GM19351 (cell line): Measurements from ENCODE around the gene LRRC27.
"Not testable (repeated sequence)": the region's sequence is repeated elsewhere in the genome, so short reads cannot be mapped to it uniquely, and the experiment has no call there.

ENCODE experiments used
- ATAC-seq: cut with Tn5 transposase; IDR thresholded peaks from one replicate; pipeline ENCODE4 v1.9.1; 2021; ENCODE audit warnings: mild to moderate bottlenecking, moderate library complexity; ENCODE audit not compliant: unreplicated experiment

The LRRC27 gene

DNA sequence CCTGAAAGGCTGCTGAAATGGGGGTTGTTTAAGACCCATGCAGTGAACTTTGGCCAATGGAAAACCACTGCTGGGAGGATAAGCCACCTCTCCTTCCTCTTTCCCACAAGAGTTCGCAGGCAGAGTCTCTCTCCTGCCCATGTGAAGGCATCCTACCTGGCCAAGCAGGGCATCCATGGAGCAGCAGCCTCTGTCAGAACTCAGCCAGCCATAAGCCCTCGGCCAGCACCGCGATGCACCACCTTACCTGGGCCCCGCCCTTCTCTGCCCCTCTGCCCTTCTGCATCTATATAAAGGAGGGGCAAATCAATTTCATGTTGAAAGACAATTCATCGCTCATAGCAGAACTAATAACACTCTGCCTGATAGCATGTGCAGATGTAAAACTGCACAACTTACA lies 18.1 kb upstream of the LRRC27 start:
- ATAC-seq = no peak

DNA sequence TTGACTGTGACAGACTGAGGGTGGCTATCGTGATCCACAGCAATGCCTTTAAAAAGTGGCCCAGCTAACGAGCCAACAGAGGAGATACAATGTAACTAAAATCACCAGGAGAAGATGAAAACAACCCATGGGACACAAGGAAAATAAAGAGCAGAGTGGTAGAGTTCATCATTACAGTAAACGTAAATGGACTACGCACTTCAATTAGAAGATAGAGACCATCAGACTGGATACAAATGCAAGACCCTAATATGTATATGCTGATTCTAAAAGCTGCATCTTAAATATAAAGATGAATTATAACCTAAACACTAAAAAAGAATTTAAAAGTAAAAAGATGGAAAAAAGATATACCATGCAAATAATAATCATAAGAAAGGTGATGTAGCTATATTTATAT lies 17.7 kb upstream of the LRRC27 start:
- no peak for ATAC-seq

DNA sequence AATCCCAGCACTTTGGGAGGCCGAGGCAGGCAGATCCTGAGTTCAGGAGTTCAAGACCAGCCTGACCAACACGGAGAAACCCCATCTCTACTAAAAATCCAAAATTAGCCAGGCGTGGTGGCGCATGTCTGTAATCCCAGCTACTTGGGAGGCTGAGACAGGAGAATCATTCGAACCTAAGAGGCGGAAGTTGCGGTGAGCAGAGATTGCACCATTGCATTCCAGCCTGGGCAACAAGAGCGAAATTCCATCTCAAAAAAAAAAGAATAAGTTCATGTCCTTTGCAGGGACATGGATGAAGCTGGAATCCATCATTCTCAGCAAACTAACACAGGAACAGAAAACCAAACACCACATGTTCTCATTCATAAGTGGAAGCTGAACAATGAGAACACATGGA lies 17.1 kb upstream of the LRRC27 start:
- not testable (repeated sequence) for ATAC-seq

DNA sequence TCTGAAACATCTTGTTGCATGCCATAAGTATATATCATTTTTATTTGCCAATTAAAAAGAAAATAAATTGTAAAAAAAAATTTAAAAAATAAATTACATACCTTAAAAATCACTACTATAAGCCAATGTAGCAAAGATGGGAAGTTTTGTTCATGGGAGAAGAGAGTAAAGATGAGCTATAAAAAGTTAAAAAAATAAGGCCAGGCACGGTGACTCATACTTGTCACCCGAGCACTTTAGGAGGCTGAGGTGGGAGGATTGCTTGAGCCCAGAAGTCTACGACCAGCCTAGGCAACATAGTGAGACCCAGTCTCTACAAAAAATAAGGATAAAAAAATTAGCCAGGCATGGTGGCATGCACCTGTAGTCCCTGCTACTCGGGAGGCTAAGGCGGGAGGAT lies 15.9 kb upstream of the LRRC27 start:
- ATAC-seq = no peak

DNA sequence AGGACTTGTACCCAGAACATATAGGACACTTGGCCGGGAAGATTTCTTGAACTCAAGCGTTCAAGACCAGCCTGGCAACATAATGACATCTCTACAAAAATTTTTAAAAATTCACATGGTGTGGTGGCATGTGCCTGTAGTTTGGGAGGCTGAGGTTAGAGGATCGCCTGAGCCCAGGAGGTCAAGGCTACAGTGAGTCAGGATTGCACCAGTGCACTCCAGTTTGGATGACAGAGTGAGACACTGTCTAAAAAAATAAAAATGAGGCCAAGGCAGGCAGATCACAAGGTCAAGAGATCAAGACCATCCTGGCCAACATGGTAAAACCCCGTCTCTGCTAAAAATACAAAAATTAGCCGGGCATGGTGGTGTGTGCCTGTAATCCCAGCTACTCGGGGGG lies 14.5 kb upstream of the LRRC27 start:
- not testable (repeated sequence) for ATAC-seq

DNA sequence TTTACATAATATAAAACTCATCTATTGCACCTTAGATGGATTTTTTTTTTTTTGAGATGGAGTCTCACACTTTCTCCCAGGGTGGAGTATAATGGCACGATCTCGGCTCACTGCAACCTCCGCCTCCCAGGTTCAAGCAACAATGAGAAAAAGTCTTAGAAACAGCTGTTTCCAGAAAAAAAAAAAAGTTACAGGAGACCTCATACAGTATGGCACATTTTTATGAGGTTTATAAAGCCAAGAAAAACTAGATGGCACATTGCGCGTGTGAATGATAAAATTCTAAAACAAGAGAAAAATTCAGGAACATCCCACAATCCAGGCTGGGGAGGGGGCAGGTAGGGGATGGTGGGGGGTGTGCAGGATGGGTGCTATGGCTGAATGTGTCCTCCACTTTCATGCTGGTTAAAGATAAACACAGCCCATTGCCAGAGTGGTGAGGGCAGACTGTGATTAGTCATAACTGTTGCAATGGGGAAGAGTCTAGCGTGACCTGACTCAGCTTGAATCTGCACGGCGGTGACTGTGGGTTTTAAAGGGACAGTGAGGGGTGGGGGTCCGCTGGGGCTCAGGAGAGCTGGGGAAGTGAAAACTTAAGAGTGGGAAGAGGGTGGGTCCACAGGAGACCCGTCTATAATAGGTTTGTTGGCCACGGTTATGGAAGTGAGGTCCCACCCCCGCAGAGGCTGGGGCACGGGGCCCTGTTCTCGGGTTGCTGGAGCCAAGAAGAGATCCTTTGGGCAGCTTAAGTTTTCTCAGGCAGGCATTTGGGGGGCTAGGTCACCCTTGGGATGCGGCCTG lies 11.9 kb upstream of the LRRC27 start:
- ATAC-seq = peak; percentile 99

DNA sequence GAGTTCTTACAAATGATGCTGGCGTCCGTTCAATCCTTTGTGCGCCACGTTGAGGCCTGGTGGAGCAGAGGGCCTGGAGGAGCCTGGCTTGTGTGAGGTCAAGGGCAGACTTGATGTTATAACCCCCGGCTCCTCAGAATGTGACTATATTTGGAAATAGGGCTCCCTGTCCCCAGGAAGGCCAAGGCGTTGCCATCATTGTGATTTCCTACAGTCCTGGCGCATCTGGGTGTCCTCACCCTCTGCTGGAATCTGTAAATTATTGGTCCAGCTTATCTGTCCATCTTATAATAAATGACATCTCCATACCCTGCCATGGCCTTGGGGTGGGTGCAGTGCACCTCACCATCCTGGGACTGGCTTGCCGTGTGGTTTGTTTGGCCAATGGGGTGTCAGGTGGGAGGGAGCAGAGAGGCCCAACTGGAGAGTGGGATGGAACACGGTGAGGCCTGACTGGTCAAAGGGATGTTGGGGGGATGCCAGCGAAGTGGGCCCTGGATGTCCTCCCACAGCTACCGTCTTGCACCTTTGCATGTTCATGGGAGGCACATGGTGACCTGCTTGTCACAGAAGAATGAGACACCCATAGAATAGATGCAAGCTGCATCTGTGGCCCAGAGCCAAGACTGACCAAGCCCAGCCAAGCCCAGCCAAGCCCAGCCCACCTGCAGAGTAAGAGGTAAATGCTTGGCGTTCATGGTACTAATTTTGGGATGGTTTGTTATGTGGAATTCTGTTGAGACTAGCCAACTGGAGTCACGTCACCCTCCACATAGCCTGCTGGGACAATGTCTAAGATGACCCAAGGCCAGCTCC lies 11.1 kb upstream of the LRRC27 start:
- no peak for ATAC-seq

DNA sequence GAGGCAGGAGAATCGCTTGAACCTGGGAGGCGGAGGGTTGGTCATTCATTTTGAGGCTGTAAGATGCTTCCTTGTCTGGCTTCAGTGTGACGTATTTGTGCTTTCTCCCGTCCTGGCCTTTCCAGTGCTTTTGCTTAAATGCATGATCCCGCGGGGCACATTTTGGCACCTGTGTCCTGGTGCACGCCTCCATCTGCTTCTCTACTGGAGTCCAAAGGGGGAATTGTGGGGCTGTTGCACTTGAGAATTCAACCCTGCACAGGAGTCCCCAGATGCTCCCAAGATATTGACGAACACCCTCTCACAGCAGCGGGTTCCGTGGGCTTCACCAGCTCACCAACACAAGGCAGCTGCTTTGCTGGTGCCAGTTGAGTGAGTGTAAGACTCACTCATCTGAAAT lies 10.3 kb upstream of the LRRC27 start:
- no peak for ATAC-seq

DNA sequence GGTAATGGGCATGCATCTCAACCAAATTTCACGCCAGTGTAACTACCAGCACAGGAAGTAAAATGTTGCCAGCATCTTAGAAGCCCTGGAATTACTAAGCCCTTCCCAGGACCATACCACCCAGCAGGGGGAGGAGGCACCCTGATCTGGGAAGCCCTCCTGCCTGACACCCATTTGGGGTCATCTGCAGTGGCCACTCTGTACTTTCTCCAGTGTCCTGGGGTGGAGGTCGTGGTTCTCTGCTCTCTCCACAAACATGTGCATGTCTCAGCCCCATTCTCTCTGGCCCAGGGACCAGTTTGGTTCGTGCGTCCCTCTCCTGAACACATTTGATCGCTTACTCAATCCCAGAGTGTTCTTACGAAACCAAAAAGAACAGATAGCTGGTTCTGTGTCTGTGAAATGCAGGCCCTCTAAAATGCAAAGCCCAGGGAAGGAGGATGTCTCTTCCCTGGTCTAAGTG lies 9.4 kb upstream of the LRRC27 start:
- ATAC-seq = no peak

DNA sequence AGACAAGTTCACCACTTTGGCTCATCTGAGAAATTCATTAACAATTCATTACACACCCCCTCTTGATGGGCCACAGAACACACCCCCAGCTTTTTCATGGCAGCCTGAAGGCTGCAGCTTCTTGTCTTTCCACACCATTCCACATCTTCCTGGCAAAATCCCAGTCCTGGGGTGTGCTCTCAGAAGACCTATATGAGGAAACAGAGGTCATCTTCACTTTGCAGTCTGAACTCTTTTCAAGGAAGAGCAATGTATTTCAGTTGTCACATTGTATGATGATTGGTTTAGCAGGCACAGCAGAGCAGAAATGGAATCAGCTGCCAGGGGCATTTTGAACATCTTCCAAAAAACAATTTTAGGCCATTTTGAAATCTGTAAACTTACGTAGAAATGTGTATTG lies 7.8 kb upstream of the LRRC27 start:
- no peak for ATAC-seq

DNA sequence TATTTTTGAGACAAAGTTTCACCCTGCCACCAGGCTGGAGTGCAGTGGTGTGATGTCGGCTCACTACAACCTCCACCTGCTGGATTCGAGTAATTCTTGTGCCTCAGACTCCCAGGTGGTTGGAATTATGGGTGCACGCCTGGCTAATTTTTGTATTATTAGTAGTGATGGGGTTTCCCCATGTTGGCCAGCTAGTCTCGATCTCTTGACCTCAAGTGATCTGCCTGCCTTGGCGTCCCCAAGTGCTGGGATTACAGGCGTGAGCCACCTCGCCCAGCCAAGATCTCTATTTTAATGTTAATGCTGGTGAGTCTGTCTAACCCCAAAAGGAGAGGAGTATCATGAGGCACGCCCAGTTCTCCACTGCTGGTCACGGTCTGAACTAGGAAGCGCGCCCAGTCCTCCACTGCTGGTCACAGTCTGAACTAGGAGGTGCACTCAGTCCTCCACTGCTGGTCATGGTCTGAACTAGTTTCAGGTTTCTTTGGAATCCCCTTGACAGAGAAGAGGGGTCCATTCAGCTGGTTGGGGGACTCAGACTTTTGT lies 5.6 kb upstream of the LRRC27 start:
- ATAC-seq = no peak

DNA sequence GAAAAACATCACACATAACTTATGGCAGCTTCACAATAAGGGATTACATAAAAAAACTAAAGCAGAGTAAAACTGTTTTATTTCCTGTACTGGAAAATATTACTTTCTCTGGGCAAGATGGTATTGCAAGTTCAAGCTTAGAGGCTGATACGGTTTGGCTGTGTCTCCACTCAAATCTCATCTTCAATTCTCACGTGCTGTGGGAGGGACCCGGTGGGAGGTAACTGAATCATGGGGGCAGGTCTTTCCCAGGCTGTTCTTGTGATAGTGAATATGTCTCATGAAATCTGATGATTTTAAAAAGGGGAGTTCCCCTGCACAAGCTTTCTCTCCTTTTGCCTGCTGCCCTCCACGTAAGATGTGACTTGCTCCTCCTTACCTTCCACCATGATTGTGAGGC lies 5.1 kb upstream of the LRRC27 start:
- ATAC-seq = no peak

DNA sequence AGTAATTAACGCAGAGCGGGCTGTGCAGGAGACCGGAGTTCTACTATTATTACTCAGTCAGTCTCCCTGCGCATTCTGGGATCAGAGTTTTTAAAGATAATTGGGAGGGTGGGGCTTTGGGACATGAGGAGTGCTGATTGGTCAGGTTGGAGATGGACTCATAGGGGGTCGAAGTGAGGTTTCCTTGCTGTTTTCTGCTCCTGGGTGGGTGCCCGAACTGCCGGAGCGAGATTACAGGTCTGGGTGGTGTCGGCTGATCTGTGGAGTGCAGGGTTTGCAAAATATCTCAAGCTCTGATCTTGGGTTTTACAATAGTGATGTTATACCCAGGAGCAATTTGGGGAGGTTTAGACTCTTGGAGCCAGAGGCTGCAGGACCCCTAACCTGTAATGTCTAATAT lies 3.9 kb upstream of the LRRC27 start:
- no peak for ATAC-seq

DNA sequence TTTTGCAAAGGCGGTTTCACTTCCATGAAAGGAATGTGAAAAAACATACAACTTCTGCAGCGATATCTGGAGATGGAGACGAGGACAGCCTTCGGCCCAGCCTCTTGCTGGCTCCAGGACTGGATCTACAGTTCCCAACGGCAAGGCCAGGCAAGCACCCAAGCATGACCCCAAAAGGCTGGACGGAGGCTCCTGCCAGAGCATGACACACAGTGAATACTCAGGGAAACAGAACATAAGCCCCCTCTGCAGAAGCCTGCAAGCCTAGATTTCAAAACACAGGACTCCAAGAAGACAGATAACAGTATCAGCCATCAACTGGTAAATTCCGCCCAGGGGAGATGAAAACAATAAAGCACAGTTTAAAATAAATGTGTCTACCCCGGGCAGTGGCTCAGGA lies 3.3 kb upstream of the LRRC27 start:
- ATAC-seq = no peak

DNA sequence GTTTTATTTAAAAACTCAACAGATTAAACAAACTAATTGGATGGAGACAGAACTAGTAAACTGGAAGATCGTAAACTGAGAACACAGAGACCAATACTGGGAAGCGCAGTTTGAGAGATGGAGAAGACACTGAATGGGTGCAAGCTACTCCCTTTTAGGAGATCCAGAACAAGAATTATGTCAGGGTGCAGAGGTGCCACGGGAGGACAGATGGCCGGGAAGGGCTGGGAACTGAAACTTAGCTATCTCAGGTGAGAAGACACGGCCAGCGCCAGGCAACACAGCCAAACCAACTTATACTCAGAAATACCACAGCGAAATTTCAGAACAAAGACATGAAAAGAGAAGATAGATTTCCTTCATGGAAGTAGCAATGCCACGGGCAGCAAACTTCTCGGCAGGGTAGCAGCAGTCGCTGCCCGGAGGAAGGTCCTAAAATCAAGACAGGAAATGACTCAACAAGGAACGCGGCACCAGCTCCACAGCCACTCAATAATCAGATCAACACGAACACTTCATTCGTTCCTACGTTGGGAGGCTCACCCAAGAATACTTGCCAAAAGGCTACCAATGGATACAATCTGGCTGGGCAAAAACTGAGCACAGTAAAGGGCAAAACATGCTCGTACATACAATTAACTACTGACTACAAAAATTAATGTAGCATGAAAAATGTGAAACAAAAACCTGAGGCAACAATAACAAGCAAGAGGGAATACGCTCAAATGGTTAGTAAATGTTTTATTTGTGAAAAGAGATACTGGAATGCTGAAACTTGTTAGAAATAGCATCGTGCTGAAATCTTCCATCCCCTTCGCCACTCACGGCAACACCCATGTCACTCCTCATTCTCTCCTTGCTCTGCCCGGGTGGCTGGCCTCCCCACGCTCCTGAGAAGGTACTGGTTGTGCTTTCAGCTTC lies 2.2 kb upstream of the LRRC27 start:
- peak; percentile 13 for ATAC-seq

DNA sequence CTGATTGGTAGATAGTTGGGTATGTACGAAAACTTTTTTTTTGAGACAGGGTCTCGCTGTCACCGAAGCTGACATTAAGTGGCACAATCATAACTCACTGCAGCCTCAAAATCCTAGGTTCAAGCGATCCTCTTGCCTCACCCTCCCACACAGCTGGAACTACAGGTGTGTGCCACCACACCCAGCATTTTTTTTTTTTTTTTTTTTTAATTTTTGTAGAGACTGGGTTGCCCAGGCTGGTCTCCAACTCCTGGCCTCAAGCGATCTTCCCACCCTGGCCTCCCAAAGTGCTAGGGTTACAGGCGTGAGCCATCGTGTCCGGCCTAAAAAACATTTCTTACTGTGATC lies 1.5 kb upstream of the LRRC27 start:
- no peak for ATAC-seq

DNA sequence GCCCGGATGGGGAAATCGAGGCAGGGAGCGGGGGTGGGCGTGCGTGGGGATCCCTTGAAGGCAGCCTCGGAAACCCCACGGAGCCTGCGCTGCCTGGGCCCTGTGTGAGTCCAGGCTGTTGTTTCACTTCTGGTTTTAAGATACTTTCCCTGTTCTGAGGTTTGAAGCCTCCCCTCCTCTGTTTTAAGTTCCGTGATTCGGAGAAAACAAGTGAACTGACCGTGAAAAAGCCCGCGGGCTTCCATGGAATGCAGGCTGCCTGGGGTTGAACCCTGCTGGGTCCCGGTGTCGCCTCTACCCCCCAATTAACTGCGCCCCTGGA lies 401 bp downstream of the LRRC27 start:
- peak; percentile 59 for ATAC-seq

DNA sequence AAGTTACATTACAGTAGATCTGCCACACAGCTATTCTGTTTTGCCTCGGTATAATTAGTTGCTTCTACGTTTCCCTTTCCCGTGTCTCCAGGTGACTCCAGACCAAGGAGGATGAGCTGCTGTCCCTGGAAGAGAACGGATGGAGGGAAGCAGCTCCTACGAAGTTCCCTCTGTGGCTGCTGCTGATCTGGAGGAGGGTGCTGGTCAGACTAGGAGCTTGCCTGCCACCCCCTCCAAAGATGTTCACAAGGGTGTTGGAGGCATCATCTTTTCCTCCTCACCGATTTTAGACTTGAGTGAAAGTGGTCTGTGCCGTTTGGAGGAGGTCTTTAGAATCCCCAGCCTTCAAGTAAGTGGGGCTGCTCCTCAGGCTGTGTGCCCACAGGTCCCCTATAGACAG lies 1.4 kb downstream of the LRRC27 start:
- ATAC-seq = no peak

DNA sequence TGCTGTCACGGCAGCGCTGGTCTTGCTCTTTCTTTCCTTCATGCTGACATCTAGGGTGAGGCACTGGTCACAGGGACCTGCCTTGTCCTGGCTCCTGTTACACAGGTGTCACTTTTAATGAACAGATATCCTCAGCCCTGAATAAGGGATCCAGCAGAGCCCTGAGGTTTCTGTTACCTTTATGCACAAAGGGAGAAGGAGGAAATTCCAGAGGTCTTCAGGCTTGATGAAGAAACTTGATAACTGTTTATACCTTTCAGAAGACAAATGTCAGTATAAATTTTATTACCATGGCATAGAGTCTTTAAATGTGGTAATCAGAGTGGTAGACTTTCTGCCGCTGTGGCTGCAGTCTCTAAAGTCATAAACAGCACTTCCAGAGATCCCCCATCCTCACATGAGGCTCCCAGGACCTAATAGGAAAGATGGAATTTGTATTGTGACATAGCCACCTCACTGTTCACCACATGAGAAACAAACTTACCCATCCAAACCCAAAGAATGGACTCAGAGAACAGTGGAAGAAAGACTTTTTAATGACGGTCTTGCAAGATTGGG lies 2.7 kb downstream of the LRRC27 start:
- ATAC-seq = no peak

DNA sequence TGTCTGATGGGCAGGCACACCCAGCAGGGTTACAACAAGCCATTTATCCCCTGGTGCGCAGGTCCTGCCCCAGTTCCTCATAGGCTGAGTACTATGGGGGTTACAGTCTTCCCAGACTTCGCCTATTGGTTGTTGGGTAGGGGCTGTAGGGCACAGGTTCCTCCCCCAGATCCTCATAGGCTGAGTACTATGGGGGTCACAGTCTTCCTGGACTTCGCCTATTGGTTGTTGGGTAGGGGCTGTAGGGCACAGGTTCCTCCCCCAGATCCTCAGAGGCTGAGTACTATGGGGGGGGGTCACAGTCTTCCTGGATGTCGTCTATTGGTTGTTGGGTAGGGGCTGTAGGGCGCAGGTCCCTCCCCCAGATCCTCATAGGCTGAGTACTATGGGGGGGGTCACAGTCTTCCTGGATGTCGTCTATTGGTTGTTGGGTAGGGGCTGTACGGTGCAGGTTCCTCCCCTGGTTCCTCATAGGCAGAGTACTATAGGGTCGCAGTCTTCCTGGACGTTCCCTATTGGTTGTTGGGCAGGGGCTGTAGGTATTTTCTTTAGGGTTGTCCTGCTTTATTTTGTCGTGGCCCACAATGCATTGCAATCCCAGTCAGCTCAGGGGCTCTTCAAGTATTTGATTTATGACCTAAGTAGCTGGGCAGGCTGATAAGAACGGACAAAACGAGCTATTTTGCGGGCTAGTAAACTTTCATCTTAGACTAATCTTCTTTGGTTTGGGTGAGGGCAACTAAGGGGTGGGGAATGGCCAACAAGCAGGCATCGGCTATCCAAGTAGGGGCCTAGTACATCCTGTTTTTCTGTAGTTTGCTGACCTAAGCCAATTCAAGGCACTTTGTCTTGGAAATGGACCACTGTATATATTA lies 3.4 kb downstream of the LRRC27 start:
- no peak for ATAC-seq
